Measurements from ENCODE around the gene FCHSD2. TPM values are rescaled to one million over a fixed set of nuclear protein-coding genes. Genes with fewer than 3 reads are reported as not detected.

Gene FCHSD2
- total and polyA plus RNA-seq, 2 of the 13 experiments (the other 11 are each of a cell fraction or from before 2014, with no cell fraction given) = 20.5 to 24.8 TPM

GRCh38 chr11:73139476-73140198 lies 2.5 kb downstream of the FCHSD2 start (continued):
- TF ChIP-seq HMGXB4 (CRISPR knock-in tag; IDR thresholded peaks at IDR 0.05; ENCODE audit: borderline replicate concordance in 1 of 2, low read depth in 1 of 2) (0 out of 4 replicates have a peak, but pooled peaks of 1 of the 2 experiments have one; percentile 5), FOXA3 (CRISPR knock-in tag; IDR thresholded peaks at IDR 0.05) (peak; percentile 50), ZNF660 (CRISPR knock-in tag; IDR thresholded peaks at IDR 0.05; ENCODE audit: borderline replicate concordance, low read depth) (no peak), TFDP1 (CRISPR knock-in tag; IDR thresholded peaks at IDR 0.05; ENCODE audit: borderline replicate concordance) (no peak), NFAT5 (CRISPR knock-in tag; IDR thresholded peaks at IDR 0.05) (no peak), HNRNPL (IDR thresholded peaks at IDR 0.05; ENCODE audit: low read depth, low read length) (0 out of 2 replicates have a peak, but pooled peaks have one; percentile 7), NFRKB (IDR thresholded peaks at IDR 0.05) (no peak), NR2F6 (IDR thresholded peaks at IDR 0.05) (peak; percentile 32; the same call in 1 of the 2 replicates), NR2F6 (CRISPR knock-in tag; IDR thresholded peaks at IDR 0.05) (no peak), ZNF792 (CRISPR knock-in tag; IDR thresholded peaks at IDR 0.05) (no peak), AHDC1 (CRISPR knock-in tag; IDR thresholded peaks at IDR 0.05; ENCODE audit: borderline replicate concordance) (no peak), NR1H2 (CRISPR knock-in tag; IDR thresholded peaks at IDR 0.05; ENCODE audit: borderline replicate concordance, low read depth) (no peak), ZNF7 (CRISPR knock-in tag; IDR thresholded peaks at IDR 0.05) (no peak), MEIS1 (CRISPR knock-in tag; IDR thresholded peaks at IDR 0.05; ENCODE audit: borderline replicate concordance) (no peak), FOXP1 (IDR thresholded peaks at IDR 0.05) (no peak), FOXP1 (CRISPR knock-in tag; IDR thresholded peaks at IDR 0.05) (peak; percentile 26; the same call in 1 of the 2 replicates), SNAPC2 (CRISPR knock-in tag; IDR thresholded peaks at IDR 0.05) (no peak)
